Inferior parietal cortex (tissue), 1 donor: ENCODE data around the gene NOVA2.
A peak's percentile ranks its signal among the peaks of the same experiment; 100 is the strongest.
"Not testable (repeated sequence)": the region's sequence is repeated elsewhere in the genome, so short reads cannot be mapped to it uniquely, and the experiment has no call there.

Experiments
- DNase-seq: peaks from one replicate; pipeline ENCODE4 v3.0.0-alpha.2; 2016; ENCODE audit errors: extremely low spot score

NOVA2 gene

DNA sequence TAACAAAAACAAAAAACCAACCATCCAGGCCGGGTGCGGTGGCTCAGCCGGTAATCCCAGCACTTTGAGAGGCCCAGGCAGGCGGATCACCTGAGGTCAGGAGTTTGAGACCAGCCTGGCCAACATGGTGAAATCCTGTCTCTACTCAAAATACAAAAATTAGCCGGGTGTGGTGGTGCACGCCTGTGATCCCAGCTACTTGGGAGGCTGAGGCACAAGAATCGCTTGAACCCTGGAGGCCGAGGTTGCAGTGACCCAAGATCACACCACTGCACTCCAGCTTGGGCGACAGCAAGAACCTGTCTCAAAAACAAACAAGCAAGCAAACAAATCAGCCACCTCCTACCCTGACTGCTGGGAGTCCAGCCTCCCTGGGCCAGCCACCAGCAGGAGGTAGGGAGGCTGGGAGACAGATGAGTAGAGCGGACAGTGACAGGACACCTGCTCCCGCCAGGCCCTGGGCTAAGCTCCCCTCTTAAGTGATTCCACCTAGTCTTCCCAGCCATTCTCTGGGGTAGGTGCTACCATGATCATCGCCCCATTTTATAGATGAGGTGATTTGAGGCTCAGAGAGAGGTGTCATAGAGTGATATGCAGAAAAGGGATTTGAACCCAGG lies 77.6 kb downstream of the NOVA2 start:
- DNase-seq, result not testable (repeated sequence)

DNA sequence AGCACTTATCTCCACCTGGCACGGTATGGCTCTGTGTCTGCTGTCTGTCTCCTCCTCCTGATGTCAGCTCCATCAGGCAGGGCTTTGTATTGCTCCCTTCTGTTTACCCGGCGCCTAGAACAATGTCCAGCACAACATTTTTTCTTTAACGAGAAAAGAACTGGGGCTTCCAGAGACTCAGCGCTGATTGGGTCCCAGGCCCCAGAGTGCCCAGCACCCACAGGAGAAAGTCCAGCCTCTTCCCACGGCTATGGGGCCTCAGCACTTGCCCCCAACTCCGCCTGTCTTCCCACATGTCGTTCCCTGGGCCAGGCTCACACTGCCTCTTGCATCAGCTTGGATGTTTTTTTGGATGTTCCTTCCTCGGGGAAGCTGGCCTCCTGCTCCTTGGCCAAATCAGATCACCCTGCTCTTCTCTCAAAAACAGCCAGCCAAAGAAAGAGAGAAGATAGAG lies 78.1 kb downstream of the NOVA2 start:
- no peak for DNase-seq

- no peak for DNase-seq
These were observed 82.8 kb downstream of the NOVA2 start for GRCh38 chr19:45890877-45891276.

DNA sequence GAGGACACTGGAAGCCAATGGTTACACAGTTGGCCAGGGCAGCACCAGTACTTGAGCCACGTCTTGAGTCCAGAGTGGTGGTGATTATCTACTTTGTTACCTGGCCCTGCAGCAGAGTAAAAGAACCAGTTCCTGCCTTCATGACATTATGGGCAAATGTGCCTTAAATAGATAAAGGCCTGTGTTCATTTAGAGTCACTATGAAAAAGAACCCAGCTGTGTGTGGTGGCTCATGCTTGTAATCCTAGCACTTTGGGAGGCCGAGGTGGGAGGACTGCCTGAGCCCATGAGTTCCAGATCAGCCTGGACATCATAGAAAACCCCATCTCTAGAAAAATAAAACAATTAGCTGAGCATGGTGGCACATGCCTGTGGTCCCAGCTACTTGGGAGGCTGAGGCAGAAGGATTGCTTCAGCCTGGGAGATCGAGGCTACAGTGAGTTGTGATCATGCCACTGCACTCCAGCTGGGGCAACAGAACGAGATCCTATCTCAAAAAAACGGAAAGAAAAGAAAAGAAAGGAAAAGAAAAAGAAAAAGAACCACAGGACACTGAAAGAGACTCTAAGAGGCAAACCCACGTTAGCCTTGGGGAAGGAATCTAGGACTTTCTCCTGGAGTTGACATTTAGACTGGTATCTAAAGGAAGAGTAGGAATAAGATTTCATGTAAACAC lies 84.3 kb downstream of the NOVA2 start:
- no peak for DNase-seq

DNA sequence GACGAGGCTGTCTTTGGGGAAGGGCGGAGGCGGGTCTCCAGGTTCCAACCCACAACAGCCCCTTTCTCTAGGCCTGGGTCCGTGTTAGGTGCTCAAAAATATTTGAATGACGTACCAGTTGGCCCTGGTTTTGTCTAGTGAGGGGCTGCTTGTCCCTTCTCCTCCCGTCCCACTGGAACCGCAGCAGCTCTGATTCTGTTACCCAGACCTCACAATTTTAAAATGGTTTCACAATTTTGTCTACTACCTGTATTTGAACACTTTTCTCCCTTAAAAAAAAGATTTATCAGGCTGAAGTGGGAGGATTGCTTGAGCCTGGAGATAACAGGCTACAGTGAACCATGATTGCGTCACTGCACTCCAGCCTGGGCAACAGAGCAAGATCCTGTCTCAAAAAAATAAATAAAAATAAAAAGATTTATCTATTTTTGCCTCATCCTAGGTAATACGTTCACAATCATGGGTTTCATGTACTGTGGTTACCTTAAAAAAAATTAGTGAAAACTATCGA lies 86.4 kb downstream of the NOVA2 start:
- DNase-seq, result no peak

GRCh38 chr19:45886427-45887199 lies 87.1 kb downstream of the NOVA2 start:
- peak; percentile 98 for DNase-seq

DNA sequence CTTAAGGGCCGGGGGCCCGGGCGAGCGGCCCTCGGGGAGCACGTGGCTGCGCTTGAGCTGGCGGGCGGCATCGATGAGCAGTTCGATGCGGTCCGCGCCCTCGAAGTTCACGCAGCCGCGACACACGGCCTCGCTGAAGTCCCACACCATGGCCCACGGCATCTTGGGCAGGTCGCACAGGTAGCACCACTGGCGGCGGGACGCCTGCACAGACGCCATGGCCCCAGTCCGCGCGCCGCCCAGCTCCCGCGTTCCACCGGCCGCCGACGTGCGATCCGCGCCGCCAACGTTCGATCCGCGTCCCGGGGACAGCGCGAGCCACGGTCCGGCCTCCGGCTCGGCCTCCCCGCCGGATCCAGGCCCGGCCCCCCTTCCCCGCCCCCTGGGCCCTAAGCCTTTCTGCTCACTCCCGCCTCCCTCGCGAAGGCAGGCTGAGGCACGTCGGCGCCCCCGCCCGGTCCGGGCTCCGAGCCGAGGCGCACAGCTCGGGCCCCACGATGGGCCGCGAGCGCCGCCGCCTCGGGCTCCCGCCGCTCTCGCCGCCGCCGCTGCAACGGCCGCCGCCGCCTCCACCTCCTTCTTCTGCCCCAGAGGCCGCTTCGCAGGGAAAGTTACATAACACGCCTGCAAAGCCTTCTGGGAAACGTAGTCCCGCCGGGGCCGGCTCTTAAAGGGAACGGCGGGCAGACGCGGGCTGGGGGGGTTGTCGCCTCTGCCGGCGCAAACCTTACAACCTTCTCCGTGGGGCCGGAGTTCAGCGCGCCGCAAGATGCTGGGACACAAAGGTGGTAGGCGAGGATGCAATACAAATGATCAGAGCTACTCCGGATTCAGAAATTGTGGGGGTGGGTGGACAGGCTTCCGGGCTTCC lies 87.9 kb downstream of the NOVA2 start, which contains the start of gene IRF2BP1:
Gene IRF2BP1 (minus strand): TSS at position 586 of the 871 bp plus-strand sequence. CDS start 367 bp downstream, at position 219.
- DNase-seq, result peak; percentile 97

GRCh38 chr19:45884682-45885555 lies 88.7 kb downstream of the NOVA2 start:
- no peak for DNase-seq

DNA sequence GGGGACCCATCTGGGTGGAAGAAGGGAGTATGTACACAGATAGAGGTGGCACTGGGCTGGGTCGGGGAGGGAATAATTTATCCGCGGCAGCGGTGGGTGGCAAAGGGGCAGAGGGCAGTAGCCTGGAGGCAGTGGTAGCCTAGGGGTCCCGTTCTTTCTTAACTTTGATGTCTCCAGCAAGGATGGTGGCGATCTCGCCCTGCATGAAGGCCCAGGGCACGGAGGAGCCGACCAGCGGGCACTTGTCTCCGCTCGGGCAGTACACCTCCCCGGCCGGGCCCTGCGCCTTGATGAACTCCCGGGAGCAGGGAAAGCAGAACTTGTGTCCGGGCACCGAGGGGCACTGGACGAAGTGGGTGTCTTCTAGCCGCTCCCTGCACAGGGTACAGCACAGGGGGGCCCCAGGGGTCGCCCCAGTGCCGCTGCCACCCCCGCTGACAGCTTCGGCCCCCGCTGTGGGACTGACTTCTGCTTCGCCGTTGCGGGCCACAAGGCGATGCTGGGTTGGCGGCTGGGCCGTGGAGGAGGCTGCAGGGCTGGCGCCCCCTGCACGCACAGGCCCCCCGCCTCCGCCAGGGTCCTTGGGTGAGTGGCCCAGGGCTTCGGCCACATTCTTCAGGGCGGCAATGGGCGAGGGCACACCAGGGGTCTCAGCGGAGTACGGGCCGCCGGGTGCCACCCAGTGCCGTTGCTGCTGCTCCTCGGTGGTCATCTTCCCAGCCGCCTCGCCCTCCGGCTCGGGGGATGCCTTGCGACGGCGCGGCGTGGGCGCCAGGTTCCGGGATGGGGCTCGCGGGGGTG lies 89.6 kb downstream of the NOVA2 start:
- DNase-seq, result no peak
